Neural progenitor cell (in vitro differentiated cells): ENCODE data around the gene NBAS. TPM values are rescaled to one million over a fixed set of nuclear protein-coding genes. Genes with fewer than 3 reads are reported as not detected.

Source experiments
- DNase-seq: peaks from one replicate; pipeline ENCODE4 v3.0.0-alpha.2; 2016; ENCODE audit warnings: low spot score
- H2AFZ ChIP-seq: fragments of 200-600 bp; sonication (generic); replicated peaks from 2 replicates; pipeline ENCODE4 v1.6.1; 2016; ENCODE audit warnings: antibody characterized with exemption
- H3F3A ChIP-seq: fragments of 200-600 bp; sonication (generic); 2 replicates; pipeline ENCODE4 v1.6.1; 2016; ENCODE audit warnings: antibody characterized with exemption, low read depth
- H3K27ac ChIP-seq: fragments of 200-600 bp; sonication (generic); 2 replicates; pipeline ENCODE4 v1.5.1; 2016; ENCODE audit warnings: mild to moderate bottlenecking
- H3K27me3 ChIP-seq: fragments of 200-600 bp; sonication (generic); 2 replicates; pipeline ENCODE4 v1.6.1; 2016; ENCODE audit warnings: mild to moderate bottlenecking, moderate library complexity
- H3K36me3 ChIP-seq: fragments of 200-600 bp; sonication (generic); 2 replicates; pipeline ENCODE4 v1.5.1; 2016
- H3K4me1 ChIP-seq: fragments of 200-600 bp; sonication (generic); 2 replicates; pipeline ENCODE4 v1.6.1; 2016; ENCODE audit warnings: mixed run types
- H3K4me2 ChIP-seq: fragments of 200-600 bp; sonication (generic); 2 replicates; pipeline ENCODE4 v1.6.1; 2016
- H3K4me3 ChIP-seq: fragments of 200-600 bp; sonication (generic); 2 replicates; pipeline ENCODE4 v1.5.1; 2016
- H3K79me2 ChIP-seq: fragments of 200-600 bp; sonication (generic); 2 replicates; pipeline ENCODE4 v1.6.1; 2016; ENCODE audit warnings: low read depth
- H3K9ac ChIP-seq: fragments of 200-600 bp; sonication (generic); 2 replicates; pipeline ENCODE4 v1.6.1; 2016
- H3K9me3 ChIP-seq: fragments of 200-600 bp; sonication (generic); 2 replicates; pipeline ENCODE4 v1.5.1; 2016; ENCODE audit warnings: low read depth
- H4K20me1 ChIP-seq: fragments of 200-600 bp; sonication (generic); 2 replicates; pipeline ENCODE4 v1.6.1; 2016; ENCODE audit warnings: low read depth
- H3K27ac Mint-ChIP-seq: 3 replicates; pipeline ENCODE4 v1.8.0; 2021; ENCODE audit warnings: mixed read lengths
- H3K27me3 Mint-ChIP-seq: 2 replicates; pipeline ENCODE4 v1.8.0; 2022; ENCODE audit warnings: low read depth, mild to moderate bottlenecking, inconsistent platforms, moderate library complexity, mixed read lengths; ENCODE audit not compliant: insufficient read depth
- H3K36me3 Mint-ChIP-seq: 3 replicates; pipeline ENCODE4 v1.8.0; 2021; ENCODE audit warnings: mixed read lengths
- H3K4me1 Mint-ChIP-seq: 3 replicates; pipeline ENCODE4 v1.8.0; 2021; ENCODE audit warnings: mixed read lengths
- H3K4me3 Mint-ChIP-seq: 3 replicates; pipeline ENCODE4 v1.8.0; 2021; ENCODE audit warnings: mild to moderate bottlenecking, moderate library complexity, mixed read lengths
- H3K9me3 Mint-ChIP-seq: 3 replicates; pipeline ENCODE4 v1.8.0; 2020; ENCODE audit warnings: mixed read lengths
- EZH2 ChIP-seq: fragments of 200-600 bp; sonication (generic); IDR thresholded peaks from 2 replicates; pipeline ENCODE4 v1.6.1; 2017; ENCODE audit warnings: antibody characterized with exemption, mild to moderate bottlenecking, moderate library complexity
- EZH2phosphoT487 ChIP-seq: fragments of 200-600 bp; sonication (generic); IDR thresholded peaks from 2 replicates; pipeline ENCODE4 v1.6.1; 2017; ENCODE audit warnings: antibody characterized with exemption
- total RNA-seq: library from RNA; depleted of rRNA; stranded (reverse); fragments of >200 nt; gene quantifications from 2 replicates; pipeline ENCODE4 v1.2.3, GENCODE V29; 2015; ENCODE audit warnings: low replicate concordance
- TF ChIP-seq, protein P1 (sequence below): fragments of 200-600 bp; sonication (generic); IDR thresholded peaks from 2 replicates; pipeline ENCODE4 v1.5.1; 2017; ENCODE audit warnings: antibody characterized with exemption, mild to moderate bottlenecking

The NBAS gene
- total RNA-seq, 1 donor from 2014 or later: 58.0 TPM

DNA sequence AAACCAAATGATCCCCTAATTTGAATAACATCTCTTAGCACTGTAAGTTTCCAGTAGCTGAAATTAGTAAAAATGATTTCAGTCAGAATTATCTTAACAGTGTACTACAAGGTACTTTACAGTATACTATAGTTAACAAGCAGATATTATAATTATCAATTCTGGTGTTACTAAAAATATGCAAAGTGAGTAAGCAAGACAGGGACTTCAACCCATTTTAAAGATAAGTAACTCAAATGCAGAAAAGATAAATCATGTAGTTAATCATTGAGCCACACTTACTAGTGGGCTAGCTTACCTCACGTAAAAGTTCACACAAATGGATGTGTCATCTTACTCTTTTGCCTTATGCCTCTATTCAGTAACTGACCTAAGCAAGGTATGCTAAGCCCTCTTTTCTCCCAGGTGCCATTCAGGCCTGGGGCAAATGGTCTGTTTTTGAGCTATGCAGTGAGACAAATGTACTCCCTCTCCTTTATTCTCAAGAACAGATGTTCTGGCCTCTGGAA lies 101.0 kb downstream of the NBAS start:
- H3K36me3 ChIP-seq: peaks cover 4% of the 10 kb centered on the region
- H3K4me3 Mint-ChIP-seq: no peak overlapping the region
- H3K27ac Mint-ChIP-seq: no peak overlapping the region
- H3K27me3 Mint-ChIP-seq: no peaks in the 10 kb centered on the region
- H3K9me3 ChIP-seq: no peaks in the 10 kb centered on the region
- no peaks in the 10 kb centered on the region for H3K79me2 ChIP-seq
- DNase-seq: no peak
- H3K36me3 Mint-ChIP-seq: peaks cover 29% of the 10 kb centered on the region
- no peaks in the 10 kb centered on the region for H4K20me1 ChIP-seq
- no peaks in the 10 kb centered on the region for H3K4me1 ChIP-seq
- no peak overlapping the region for H3K4me2 ChIP-seq
- no peak for TF ChIP-seq EZH2
- no peak for TF ChIP-seq EZH2phosphoT487
- TF ChIP-seq, protein P1, sequence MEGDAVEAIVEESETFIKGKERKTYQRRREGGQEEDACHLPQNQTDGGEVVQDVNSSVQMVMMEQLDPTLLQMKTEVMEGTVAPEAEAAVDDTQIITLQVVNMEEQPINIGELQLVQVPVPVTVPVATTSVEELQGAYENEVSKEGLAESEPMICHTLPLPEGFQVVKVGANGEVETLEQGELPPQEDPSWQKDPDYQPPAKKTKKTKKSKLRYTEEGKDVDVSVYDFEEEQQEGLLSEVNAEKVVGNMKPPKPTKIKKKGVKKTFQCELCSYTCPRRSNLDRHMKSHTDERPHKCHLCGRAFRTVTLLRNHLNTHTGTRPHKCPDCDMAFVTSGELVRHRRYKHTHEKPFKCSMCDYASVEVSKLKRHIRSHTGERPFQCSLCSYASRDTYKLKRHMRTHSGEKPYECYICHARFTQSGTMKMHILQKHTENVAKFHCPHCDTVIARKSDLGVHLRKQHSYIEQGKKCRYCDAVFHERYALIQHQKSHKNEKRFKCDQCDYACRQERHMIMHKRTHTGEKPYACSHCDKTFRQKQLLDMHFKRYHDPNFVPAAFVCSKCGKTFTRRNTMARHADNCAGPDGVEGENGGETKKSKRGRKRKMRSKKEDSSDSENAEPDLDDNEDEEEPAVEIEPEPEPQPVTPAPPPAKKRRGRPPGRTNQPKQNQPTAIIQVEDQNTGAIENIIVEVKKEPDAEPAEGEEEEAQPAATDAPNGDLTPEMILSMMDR: no peak
- H3K4me3 ChIP-seq: no peak overlapping the region
- no peaks in the 10 kb centered on the region for H3K4me1 Mint-ChIP-seq
- H3F3A ChIP-seq: no peaks in the 10 kb centered on the region
- H2AFZ ChIP-seq: no peak overlapping the region
- no peaks in the 10 kb centered on the region for H3K27me3 ChIP-seq
- H3K9ac ChIP-seq: no peak overlapping the region
- H3K9me3 Mint-ChIP-seq: no peaks in the 10 kb centered on the region
- H3K27ac ChIP-seq: no peak overlapping the region

DNA sequence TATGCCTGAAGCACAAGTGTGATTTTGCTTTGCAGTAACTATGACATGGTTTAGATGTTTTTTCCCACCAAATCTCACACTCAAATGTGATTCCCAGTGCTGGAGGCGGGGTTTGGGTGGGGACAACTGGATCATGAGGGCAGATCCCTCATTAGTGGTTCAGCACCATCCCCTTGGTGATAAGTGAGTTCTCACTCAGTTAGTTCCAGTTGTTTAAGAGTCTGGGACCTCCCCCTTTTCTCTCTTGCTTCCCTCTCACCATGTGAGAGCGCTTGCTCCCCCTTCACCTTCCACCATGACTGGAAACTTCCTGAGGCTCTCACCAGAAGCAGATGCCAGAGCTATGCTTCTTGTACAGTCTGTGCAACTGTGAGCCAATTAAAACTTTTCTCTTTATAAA lies 102.9 kb downstream of the NBAS start:
- DNase-seq: no peak
- Mint-ChIP-seq H3K27ac (no peak overlapping the region), H3K4me3 (no peak overlapping the region), H3K27me3 (no peaks in the 10 kb centered on the region), H3K4me1 (no peaks in the 10 kb centered on the region), H3K36me3 (peaks cover 19% of the 10 kb centered on the region), H3K9me3 (no peaks in the 10 kb centered on the region)
- H3K79me2 ChIP-seq: no peaks in the 10 kb centered on the region
- TF ChIP-seq EZH2phosphoT487 (no peak), EZH2 (no peak)
- TF ChIP-seq, protein P1: no peak
- H3K4me2 ChIP-seq: no peak overlapping the region
- no peaks in the 10 kb centered on the region for H4K20me1 ChIP-seq
- no peak overlapping the region for H3K27ac ChIP-seq
- no peaks in the 10 kb centered on the region for H3K9me3 ChIP-seq
- H3F3A ChIP-seq: no peaks in the 10 kb centered on the region
- no peak overlapping the region for H3K4me3 ChIP-seq
- no peaks in the 10 kb centered on the region for H3K4me1 ChIP-seq
- H3K27me3 ChIP-seq: no peaks in the 10 kb centered on the region
- H2AFZ ChIP-seq: no peak overlapping the region
- H3K36me3 ChIP-seq: peaks cover 4% of the 10 kb centered on the region
- H3K9ac ChIP-seq: no peak overlapping the region

DNA sequence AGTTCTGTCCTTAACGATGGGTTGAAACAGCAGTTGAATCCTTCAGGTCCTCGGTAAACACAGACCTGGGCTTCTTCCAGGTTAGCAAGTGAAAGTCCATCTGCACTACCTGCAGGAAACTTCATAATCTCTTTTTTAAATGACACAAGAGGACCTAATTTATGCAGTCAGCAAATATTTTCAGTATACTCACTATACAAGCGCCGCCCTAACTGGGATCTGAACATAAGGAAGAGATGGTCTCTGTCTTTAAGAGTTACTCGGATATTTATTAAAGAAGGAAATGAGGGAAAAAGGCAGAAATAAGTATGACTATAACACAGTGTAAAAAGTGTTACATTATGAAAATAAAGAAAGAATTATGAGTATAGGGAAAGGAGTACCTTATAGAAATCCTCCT lies 103.3 kb downstream of the NBAS start:
- DNase-seq: no peak
- Mint-ChIP-seq H3K27ac (no peak overlapping the region), H3K4me3 (no peak overlapping the region), H3K9me3 (no peaks in the 10 kb centered on the region), H3K36me3 (peaks cover 19% of the 10 kb centered on the region), H3K4me1 (no peaks in the 10 kb centered on the region), H3K27me3 (no peaks in the 10 kb centered on the region)
- H2AFZ ChIP-seq: no peak overlapping the region
- no peak overlapping the region for H3K4me3 ChIP-seq
- no peaks in the 10 kb centered on the region for H4K20me1 ChIP-seq
- H3K27ac ChIP-seq: no peak overlapping the region
- H3K9me3 ChIP-seq: no peaks in the 10 kb centered on the region
- H3K4me2 ChIP-seq: no peak overlapping the region
- H3K9ac ChIP-seq: no peak overlapping the region
- H3K79me2 ChIP-seq: no peaks in the 10 kb centered on the region
- H3K4me1 ChIP-seq: no peaks in the 10 kb centered on the region
- H3K36me3 ChIP-seq: peaks cover 4% of the 10 kb centered on the region
- TF ChIP-seq EZH2phosphoT487: no peak
- TF ChIP-seq, protein P1: no peak
- no peak for TF ChIP-seq EZH2
- no peaks in the 10 kb centered on the region for H3F3A ChIP-seq
- H3K27me3 ChIP-seq: no peaks in the 10 kb centered on the region
